CD4-positive, alpha-beta T cell treated with Interleukin-17A for 4 hours (primary cell): ENCODE results near the gene KLHL29.

Experiments used
- DNase-seq: peaks from one replicate; pipeline ENCODE4 v3.0.0-alpha.2; 2020; ENCODE audit warnings: mixed read lengths

KLHL29 gene

GRCh38 chr2:23668756-23669304 is 283.9 kb downstream of the KLHL29 start:
- DNase-seq = no peak

- DNase-seq = no peak
Observed at GRCh38 chr2:23669413-23670244, 284.6 kb downstream of the KLHL29 start.

- no peak for DNase-seq
Observed at GRCh38 chr2:23670245-23670592, 285.2 kb downstream of the KLHL29 start.

GRCh38 chr2:23673082-23673481 is 288.1 kb downstream of the KLHL29 start:
- DNase-seq = no peak

- DNase-seq = no peak
Observed at GRCh38 chr2:23673830-23674679, 289.1 kb downstream of the KLHL29 start.

GRCh38 chr2:23675506-23675905 is 290.5 kb downstream of the KLHL29 start:
- DNase-seq = no peak

GRCh38 chr2:23677836-23678235 is 292.9 kb downstream of the KLHL29 start:
- DNase-seq = no peak

GRCh38 chr2:23679044-23679443 is 294.1 kb downstream of the KLHL29 start:
- no peak for DNase-seq

- DNase-seq = no peak
Observed at GRCh38 chr2:23680951-23681350, 296.0 kb downstream of the KLHL29 start.

GRCh38 chr2:23681356-23682140 is 296.6 kb downstream of the KLHL29 start:
- no peak for DNase-seq

- no peak for DNase-seq
Observed at GRCh38 chr2:23682481-23682880, 297.5 kb downstream of the KLHL29 start.

- no peak for DNase-seq
Observed at GRCh38 chr2:23683001-23683400, 298.0 kb downstream of the KLHL29 start.

GRCh38 chr2:23684395-23685176 is 299.6 kb downstream of the KLHL29 start:
- no peak for DNase-seq

GRCh38 chr2:23685181-23685580 is 300.2 kb downstream of the KLHL29 start:
- DNase-seq = no peak

GRCh38 chr2:23685706-23686105 is 300.7 kb downstream of the KLHL29 start:
- DNase-seq = no peak

- DNase-seq = no peak
Observed at GRCh38 chr2:23686405-23687029, 301.5 kb downstream of the KLHL29 start.

- DNase-seq = no peak
Observed at GRCh38 chr2:23687214-23687613, 302.2 kb downstream of the KLHL29 start.

GRCh38 chr2:23687713-23688112 is 302.7 kb downstream of the KLHL29 start:
- no peak for DNase-seq

- DNase-seq = no peak
Observed at GRCh38 chr2:23688486-23689130, 303.6 kb downstream of the KLHL29 start.

- DNase-seq = no peak
Observed at GRCh38 chr2:23689131-23689700, 304.2 kb downstream of the KLHL29 start.

- DNase-seq = no peak
Observed at GRCh38 chr2:23689891-23690290, 304.9 kb downstream of the KLHL29 start.
